Stimulated activated memory B cell treated with anti-CD40 and anti-IgM and Interleukin-4, amounts not matched to agents 10 μg/mL and 1 μg/mL and 100 μg/mL, for 72 hours (primary cell): ENCODE measurements around the gene KANK4.
A peak's percentile ranks its signal among the peaks of the same experiment; 100 is the strongest.

Source experiments
- ATAC-seq: fragments of 150-1000 bp; cut with Tn5 transposase; 2 replicates; pipeline ENCODE4 v1.10.0; 2021
- H3K27ac Mint-ChIP-seq: one replicate; pipeline ENCODE4 v1.8.0; 2022; ENCODE audit warnings: mild to moderate bottlenecking, mixed read lengths
- H3K27me3 Mint-ChIP-seq: one replicate; pipeline ENCODE4 v1.8.0; 2022; ENCODE audit warnings: mixed read lengths
- H3K36me3 Mint-ChIP-seq: one replicate; pipeline ENCODE4 v1.8.0; 2022; ENCODE audit warnings: mixed read lengths
- H3K4me1 Mint-ChIP-seq: one replicate; pipeline ENCODE4 v1.8.0; 2022; ENCODE audit warnings: mixed read lengths
- H3K4me3 Mint-ChIP-seq: one replicate; pipeline ENCODE4 v1.8.0; 2022; ENCODE audit warnings: mild to moderate bottlenecking, moderate library complexity, mixed read lengths
- H3K9me3 Mint-ChIP-seq: one replicate; pipeline ENCODE4 v1.8.0; 2022; ENCODE audit warnings: mixed read lengths

KANK4 gene

GRCh38 chr1:62198781-62199125 lies 120.5 kb downstream of the KANK4 start:
- no peak for ATAC-seq
- peaks cover 4% of the 10 kb centered on the region for H3K4me1 Mint-ChIP-seq
- H3K4me3 Mint-ChIP-seq: no peak overlapping the region
- peaks cover 8% of the 10 kb centered on the region for H3K9me3 Mint-ChIP-seq
- peaks cover 30% of the 10 kb centered on the region for H3K27me3 Mint-ChIP-seq
- H3K27ac Mint-ChIP-seq: no peak overlapping the region
- H3K36me3 Mint-ChIP-seq: peaks cover 6% of the 10 kb centered on the region

GRCh38 chr1:62198069-62198780 lies 121.0 kb downstream of the KANK4 start:
- peaks cover 4% of the 10 kb centered on the region for H3K4me1 Mint-ChIP-seq
- no peak overlapping the region for H3K4me3 Mint-ChIP-seq
- H3K27ac Mint-ChIP-seq: no peak overlapping the region
- H3K9me3 Mint-ChIP-seq: peaks cover 11% of the 10 kb centered on the region
- H3K36me3 Mint-ChIP-seq: peaks cover 6% of the 10 kb centered on the region
- peaks cover 35% of the 10 kb centered on the region for H3K27me3 Mint-ChIP-seq
- ATAC-seq: no peak

GRCh38 chr1:62196086-62196690 lies 123.0 kb downstream of the KANK4 start:
- H3K9me3 Mint-ChIP-seq: peaks cover 11% of the 10 kb centered on the region
- peaks cover 47% of the 10 kb centered on the region for H3K27me3 Mint-ChIP-seq
- H3K4me3 Mint-ChIP-seq: no peak overlapping the region
- peaks cover 6% of the 10 kb centered on the region for H3K36me3 Mint-ChIP-seq
- no peak for ATAC-seq
- H3K27ac Mint-ChIP-seq: peak overlapping the region; percentile 23
- peaks cover 4% of the 10 kb centered on the region for H3K4me1 Mint-ChIP-seq

- Mint-ChIP-seq H3K27ac (peak within 1 kb of the TSS; percentile 23), H3K27me3 (peaks cover 47% of the 10 kb centered on the region), H3K4me1 (peaks cover 4% of the 10 kb centered on the region), H3K4me3 (peak within 1 kb of the TSS; percentile 74), H3K9me3 (peaks cover 11% of the 10 kb centered on the region), H3K36me3 (peaks cover 6% of the 10 kb centered on the region)
- peak; percentile 74 for ATAC-seq
These were observed 124.3 kb downstream of the KANK4 start, which contains the start of gene L1TD1 for GRCh38 chr1:62194651-62195544. TSS of gene L1TD1 (plus strand) at chr1:62194849. CDS start at chr1:62206629, 11,780 bp downstream.

- Mint-ChIP-seq H3K27ac (no peak overlapping the region), H3K36me3 (no peaks in the 10 kb centered on the region), H3K9me3 (no peaks in the 10 kb centered on the region), H3K4me3 (no peak overlapping the region), H3K4me1 (no peaks in the 10 kb centered on the region), H3K27me3 (peaks cover 11% of the 10 kb centered on the region)
- ATAC-seq: no peak
These were observed 131.1 kb downstream of the KANK4 start for GRCh38 chr1:62188111-62188510.

GRCh38 chr1:62187548-62187947 lies 131.7 kb downstream of the KANK4 start:
- Mint-ChIP-seq H3K27ac (no peak overlapping the region), H3K4me3 (no peak overlapping the region), H3K27me3 (peaks cover 9% of the 10 kb centered on the region), H3K4me1 (no peaks in the 10 kb centered on the region), H3K36me3 (no peaks in the 10 kb centered on the region), H3K9me3 (no peaks in the 10 kb centered on the region)
- ATAC-seq: no peak
